A549 (cell line): ENCODE measurements around the gene RGS14. TPM values are rescaled to one million over a fixed set of nuclear protein-coding genes. Genes with fewer than 3 reads are reported as not detected.

Experiments
- ATAC-seq, 2 experiments: fragments of 200-7000 bp in 1 of 2; fragments of >200 bp in 1 of 2; cut with Nextera tagmentation in 1 of 2; cut with Tn5 transposase in 1 of 2; 3 replicates each; pipeline versions ENCODE4 v1.8.0 to v1.9.1; 2018 to 2020; ENCODE audit warnings: mild to moderate bottlenecking in 1 of 2, moderate library complexity in 1 of 2
- CTCF ChIA-PET: fragments of 300-600 bp; sonication (Branson Sonifier 250); formaldehyde crosslinking; extraction: SDS; loops from one replicate; lab custom pipeline; 2021; ENCODE audit warnings: antibody characterized with exemption, inconsistent platforms; lab: Yijun Ruan, JAX
- POLR2A ChIA-PET: fragments of 350-600 bp; formaldehyde crosslinking; extraction: SDS; loops from one replicate; lab custom pipeline; 2021; ENCODE audit warnings: antibody characterized with exemption, inconsistent platforms; lab: Yijun Ruan, JAX
- DNase-seq, 2 experiments: peaks; one replicate each; pipeline versions ENCODE4 v3.0.0 to v3.0.0-alpha.2; 2011 to 2016; ENCODE audit warnings: low read depth in 1 of 2, low spot score in 1 of 2
- FAIRE-seq: peaks from 2 replicates; lab custom pipeline; 2011; peaks lifted over from hg19 to GRCh38; lab: Jason Lieb, UNC
- H3K27ac ChIP-seq, 2 experiments: fragments of >200 bp; sonication (Bioruptor Twin); formaldehyde crosslinking; 3 replicates each; pipeline ENCODE4 v1.5.1; 2016 to 2017
- H3K4me1 ChIP-seq: fragments of >200 bp; sonication (Bioruptor Twin); formaldehyde crosslinking; 3 replicates; pipeline ENCODE4 v1.6.1; 2016
- H3K4me2 ChIP-seq: fragments of >200 bp; sonication (Bioruptor Twin); formaldehyde crosslinking; 3 replicates; pipeline ENCODE4 v1.6.1; 2016
- H3K4me3 ChIP-seq: fragments of >200 bp; sonication (Bioruptor Twin); formaldehyde crosslinking; 3 replicates; pipeline ENCODE4 v1.5.1; 2016
- H3K9me3 ChIP-seq: fragments of >200 bp; sonication (Bioruptor Twin); formaldehyde crosslinking; 3 replicates; pipeline ENCODE4 v1.6.1; 2016
- CEBPB ChIP-seq, 2 experiments: fragments of >200 bp in 1 of 2; sonication (Bioruptor Twin) in 1 of 2; formaldehyde crosslinking in 1 of 2; IDR thresholded peaks; 2 replicates each; pipeline ENCODE4 v1.6.1; 2012 to 2016
- CHD4 ChIP-seq: fragments of 200-600 bp; sonication (generic); IDR thresholded peaks from 2 replicates; pipeline ENCODE4 v1.6.1; 2016; ENCODE audit warnings: antibody characterized with exemption, mild to moderate bottlenecking, borderline replicate concordance
- EHMT2 ChIP-seq: fragments of 200-600 bp; sonication (generic); IDR thresholded peaks from 2 replicates; pipeline ENCODE4 v1.6.1; 2016; ENCODE audit warnings: antibody characterized with exemption, low read depth, mild to moderate bottlenecking, moderate library complexity
- EP300 ChIP-seq, 2 experiments: fragments of >200 bp; sonication (Bioruptor Twin); formaldehyde crosslinking; IDR thresholded peaks; 2 replicates in 1 of 2; 3 replicates in 1 of 2; pipeline ENCODE4 v1.6.1; 2016 to 2017
- FOSB ChIP-seq: fragments of 250-450 bp; sonication (Bioruptor Pico); IDR thresholded peaks from 2 replicates; pipeline ENCODE4 v1.5.0; 2020; ENCODE audit warnings: mild to moderate bottlenecking, moderate library complexity
- HDAC2 ChIP-seq: fragments of 200-600 bp; sonication (generic); IDR thresholded peaks from 2 replicates; pipeline ENCODE4 v1.6.1; 2016
- HOXA7 ChIP-seq: fragments of 250-450 bp; sonication (Bioruptor Pico); IDR thresholded peaks from 2 replicates; pipeline ENCODE4 v1.5.0; 2020; ENCODE audit warnings: mild to moderate bottlenecking, moderate library complexity
- HOXB5 ChIP-seq: fragments of 250-450 bp; sonication (Bioruptor Pico); IDR thresholded peaks from 2 replicates; pipeline ENCODE4 v1.5.0; 2020; ENCODE audit warnings: mild to moderate bottlenecking, moderate library complexity
- KDM5A ChIP-seq: fragments of 200-600 bp; sonication (generic); IDR thresholded peaks from 2 replicates; pipeline ENCODE4 v1.6.1; 2016; ENCODE audit warnings: antibody characterized with exemption, mild to moderate bottlenecking
- MAFK ChIP-seq: fragments of 450-650 bp; IDR thresholded peaks from 2 replicates; pipeline ENCODE4 v1.6.1; 2014; ENCODE audit not compliant: partially characterized antibody
- MAZ ChIP-seq: fragments of 150-350 bp; IDR thresholded peaks from 2 replicates; pipeline ENCODE4 v1.6.1; 2014; ENCODE audit warnings: antibody characterized with exemption, low read depth, low read length, borderline replicate concordance
- MYC ChIP-seq: IDR thresholded peaks from 2 replicates; pipeline ENCODE4 v1.6.1; 2012; ENCODE audit warnings: mild to moderate bottlenecking, inconsistent platforms, low read length, improper control_type of control experiment, borderline replicate concordance
- NFE2L2 ChIP-seq: fragments of 150-350 bp; conservative IDR thresholded peaks from 2 replicates; pipeline ENCODE4 v1.6.1; 2014; ENCODE audit warnings: low read length
- PBX3 ChIP-seq: IDR thresholded peaks from 2 replicates; pipeline ENCODE4 v1.6.1; 2012
- POLR2AphosphoS2 ChIP-seq: conservative IDR thresholded peaks from 2 replicates; pipeline ENCODE4 v1.6.1; 2012; ENCODE audit warnings: low read length, improper control_type of control experiment, inconsistent platforms
- RAD21 ChIP-seq, 2 experiments: fragments of >200 bp in 1 of 2; sonication (Bioruptor Twin) in 1 of 2; formaldehyde crosslinking in 1 of 2; IDR thresholded peaks in 1 of 2; conservative IDR thresholded peaks in 1 of 2; 2 replicates in 1 of 2; 3 replicates in 1 of 2; pipeline ENCODE4 v1.6.1; 2012 to 2018; ENCODE audit warnings: inconsistent platforms in 1 of 2
- RCOR1 ChIP-seq: fragments of 150-350 bp; IDR thresholded peaks from 2 replicates; pipeline ENCODE4 v1.6.1; 2014; ENCODE audit warnings: antibody characterized with exemption, low read length, low read depth
- TFCP2L1 ChIP-seq: fragments of 250-450 bp; sonication (Bioruptor Pico); IDR thresholded peaks from 2 replicates; pipeline ENCODE4 v1.5.0; 2021; ENCODE audit warnings: mild to moderate bottlenecking
- ZFP36 ChIP-seq: fragments of 450-650 bp; IDR thresholded peaks from 2 replicates; pipeline ENCODE4 v1.6.1; 2014; ENCODE audit warnings: borderline replicate concordance; ENCODE audit not compliant: partially characterized antibody
- WGBS: methylation state at CpG from one replicate; pipeline ENCODE4 v1.1.6; 2017; ENCODE audit errors: missing lambda C conversion rate; 5-methylcytosine and 5-hydroxymethylcytosine counted together
- polyA plus RNA-seq, 4 experiments: library from polyadenylated mRNA; depleted of rRNA in 3 of 4; stranded (reverse); fragments of >200 nt; fragmentation: RNase III in 1 of 4; extraction: RNeasy Plus Mini Kit Qiagen cat#74134 plus additional on column Dnase treatment in 1 of 4; gene quantifications; 2 replicates in 3 of 4; 3 replicates in 1 of 4; pipeline ENCODE4 v1.2.3, GENCODE V29; 2011 to 2017
- TF ChIP-seq, protein P1 (sequence below): IDR thresholded peaks from 2 replicates; pipeline ENCODE4 v1.6.1; 2012
- TF ChIP-seq, protein P2 (sequence below): fragments of 450-650 bp; IDR thresholded peaks from 2 replicates; pipeline ENCODE4 v1.6.1; 2014; ENCODE audit warnings: antibody characterized with exemption

RGS14 gene
- polyA plus RNA-seq, 2 of the 4 experiments (the other 2 are of a cell fraction), result 3.9 to 8.4 TPM

- TF ChIP-seq PBX3, result no peak
- no peak for TF ChIP-seq EP300 (IDR thresholded peaks at IDR 0.05)
- no peak for TF ChIP-seq CEBPB (IDR thresholded peaks at IDR 0.05)
- TF ChIP-seq, protein P1, sequence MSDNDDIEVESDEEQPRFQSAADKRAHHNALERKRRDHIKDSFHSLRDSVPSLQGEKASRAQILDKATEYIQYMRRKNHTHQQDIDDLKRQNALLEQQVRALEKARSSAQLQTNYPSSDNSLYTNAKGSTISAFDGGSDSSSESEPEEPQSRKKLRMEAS, result no peak
- no peak for TF ChIP-seq RAD21 (conservative IDR thresholded peaks at IDR 0.05 in 1 of 2, IDR thresholded peaks at IDR 0.05 in 1 of 2)
- no peak for TF ChIP-seq MYC
Measured at GRCh38 chr5:177329883-177330282, 27.8 kb upstream of the RGS14 start (continued).

GRCh38 chr5:177330991-177331842, 26.5 kb upstream of the RGS14 start:
- H3K4me2 ChIP-seq, result no peak overlapping the region
- no peaks in the 10 kb centered on the region for H3K9me3 ChIP-seq
- 94% methylated on average over 23 of the region's 27 CpGs for WGBS
- CTCF ChIA-PET, result interaction anchor here (1.2 to 7.9 kb wide), 5 partner anchors 13 to 118 kb away, joined by 4 to 111 read pairs (median 4); partner anchors contain the start of gene LMAN2
- no peak overlapping the region for H3K4me3 ChIP-seq
- ATAC-seq, result no peak
- H3K4me1 ChIP-seq, result peaks cover 24% of the 10 kb centered on the region
- no peak overlapping the region for H3K27ac ChIP-seq
- no peak for DNase-seq
- POLR2A ChIA-PET, result no interaction called here
- TF ChIP-seq RCOR1 (no peak), MAFK (no peak), EHMT2 (no peak), RAD21 (conservative IDR thresholded peaks at IDR 0.05 in 1 of 2, IDR thresholded peaks at IDR 0.05 in 1 of 2) (no peak), KDM5A (no peak), HOXB5 (CRISPR knock-in tag) (no peak), FOSB (no peak), ZFP36 (no peak), NFE2L2 (no peak), MAZ (no peak), POLR2AphosphoS2 (no peak), TFCP2L1 (CRISPR knock-in tag) (no peak), CHD4 (no peak), PBX3 (no peak), HOXA7 (CRISPR knock-in tag) (no peak), HDAC2 (no peak)
- TF ChIP-seq, protein P1, result no peak
- TF ChIP-seq, protein P2, sequence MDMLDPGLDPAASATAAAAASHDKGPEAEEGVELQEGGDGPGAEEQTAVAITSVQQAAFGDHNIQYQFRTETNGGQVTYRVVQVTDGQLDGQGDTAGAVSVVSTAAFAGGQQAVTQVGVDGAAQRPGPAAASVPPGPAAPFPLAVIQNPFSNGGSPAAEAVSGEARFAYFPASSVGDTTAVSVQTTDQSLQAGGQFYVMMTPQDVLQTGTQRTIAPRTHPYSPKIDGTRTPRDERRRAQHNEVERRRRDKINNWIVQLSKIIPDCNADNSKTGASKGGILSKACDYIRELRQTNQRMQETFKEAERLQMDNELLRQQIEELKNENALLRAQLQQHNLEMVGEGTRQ, result no peak
- no peak for FAIRE-seq
